GM12873 (cell line): Measurements from ENCODE around the gene TBL3.

ENCODE experiments used
- TF ChIP-seq, protein P1 (sequence below): IDR thresholded peaks from 2 replicates; pipeline ENCODE4 v1.5.1; 2012; ENCODE audit warnings: low read depth, mild to moderate bottlenecking, moderate library complexity, low read length, control low read depth; ENCODE audit not compliant: insufficient read depth; ENCODE audit errors: missing control alignments

TBL3 gene

DNA sequence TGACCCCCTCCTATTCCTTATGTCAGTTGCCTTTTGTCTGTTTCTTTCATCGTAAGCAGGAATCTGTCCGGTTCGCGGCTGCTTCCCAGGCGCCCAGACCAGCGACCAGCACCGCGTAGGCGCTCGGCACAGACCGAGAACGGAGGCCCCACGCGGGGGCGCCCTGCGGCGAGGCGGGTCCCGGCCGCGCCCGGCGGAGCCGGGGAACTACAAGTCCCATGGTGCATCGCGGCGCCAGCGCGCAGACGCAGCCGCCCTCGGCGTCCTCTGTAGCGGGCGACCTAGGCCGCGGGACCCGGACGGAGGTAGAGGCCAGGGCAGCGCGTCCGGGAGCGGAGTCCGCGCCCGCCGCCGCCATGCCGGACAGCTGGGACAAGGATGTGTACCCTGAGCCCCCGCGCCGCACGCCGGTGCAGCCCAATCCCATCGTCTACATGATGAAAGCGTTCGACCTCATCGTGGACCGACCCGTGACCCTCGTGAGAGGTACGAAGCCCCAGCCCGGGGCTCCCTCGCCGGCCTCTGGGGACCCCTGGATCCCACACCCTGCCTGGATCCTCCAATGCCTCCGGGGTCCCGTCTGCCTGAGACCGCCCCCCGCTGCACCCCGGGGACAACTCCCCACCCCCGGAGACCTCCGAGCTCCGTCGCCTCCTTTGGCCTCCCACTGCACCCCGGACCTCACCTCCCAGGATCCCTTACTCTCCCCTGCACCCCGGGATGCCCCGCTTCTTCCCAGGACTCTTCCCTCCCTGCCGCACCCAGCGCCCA, 12.4 kb upstream of the TBL3 start, which contains the start of gene NDUFB10:
TSS of gene NDUFB10 (plus strand) at position 270 of the 771 bp plus-strand sequence. CDS start at position 357, 87 bp downstream.
- TF ChIP-seq, protein P1, sequence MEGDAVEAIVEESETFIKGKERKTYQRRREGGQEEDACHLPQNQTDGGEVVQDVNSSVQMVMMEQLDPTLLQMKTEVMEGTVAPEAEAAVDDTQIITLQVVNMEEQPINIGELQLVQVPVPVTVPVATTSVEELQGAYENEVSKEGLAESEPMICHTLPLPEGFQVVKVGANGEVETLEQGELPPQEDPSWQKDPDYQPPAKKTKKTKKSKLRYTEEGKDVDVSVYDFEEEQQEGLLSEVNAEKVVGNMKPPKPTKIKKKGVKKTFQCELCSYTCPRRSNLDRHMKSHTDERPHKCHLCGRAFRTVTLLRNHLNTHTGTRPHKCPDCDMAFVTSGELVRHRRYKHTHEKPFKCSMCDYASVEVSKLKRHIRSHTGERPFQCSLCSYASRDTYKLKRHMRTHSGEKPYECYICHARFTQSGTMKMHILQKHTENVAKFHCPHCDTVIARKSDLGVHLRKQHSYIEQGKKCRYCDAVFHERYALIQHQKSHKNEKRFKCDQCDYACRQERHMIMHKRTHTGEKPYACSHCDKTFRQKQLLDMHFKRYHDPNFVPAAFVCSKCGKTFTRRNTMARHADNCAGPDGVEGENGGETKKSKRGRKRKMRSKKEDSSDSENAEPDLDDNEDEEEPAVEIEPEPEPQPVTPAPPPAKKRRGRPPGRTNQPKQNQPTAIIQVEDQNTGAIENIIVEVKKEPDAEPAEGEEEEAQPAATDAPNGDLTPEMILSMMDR, result peak; percentile 74

DNA sequence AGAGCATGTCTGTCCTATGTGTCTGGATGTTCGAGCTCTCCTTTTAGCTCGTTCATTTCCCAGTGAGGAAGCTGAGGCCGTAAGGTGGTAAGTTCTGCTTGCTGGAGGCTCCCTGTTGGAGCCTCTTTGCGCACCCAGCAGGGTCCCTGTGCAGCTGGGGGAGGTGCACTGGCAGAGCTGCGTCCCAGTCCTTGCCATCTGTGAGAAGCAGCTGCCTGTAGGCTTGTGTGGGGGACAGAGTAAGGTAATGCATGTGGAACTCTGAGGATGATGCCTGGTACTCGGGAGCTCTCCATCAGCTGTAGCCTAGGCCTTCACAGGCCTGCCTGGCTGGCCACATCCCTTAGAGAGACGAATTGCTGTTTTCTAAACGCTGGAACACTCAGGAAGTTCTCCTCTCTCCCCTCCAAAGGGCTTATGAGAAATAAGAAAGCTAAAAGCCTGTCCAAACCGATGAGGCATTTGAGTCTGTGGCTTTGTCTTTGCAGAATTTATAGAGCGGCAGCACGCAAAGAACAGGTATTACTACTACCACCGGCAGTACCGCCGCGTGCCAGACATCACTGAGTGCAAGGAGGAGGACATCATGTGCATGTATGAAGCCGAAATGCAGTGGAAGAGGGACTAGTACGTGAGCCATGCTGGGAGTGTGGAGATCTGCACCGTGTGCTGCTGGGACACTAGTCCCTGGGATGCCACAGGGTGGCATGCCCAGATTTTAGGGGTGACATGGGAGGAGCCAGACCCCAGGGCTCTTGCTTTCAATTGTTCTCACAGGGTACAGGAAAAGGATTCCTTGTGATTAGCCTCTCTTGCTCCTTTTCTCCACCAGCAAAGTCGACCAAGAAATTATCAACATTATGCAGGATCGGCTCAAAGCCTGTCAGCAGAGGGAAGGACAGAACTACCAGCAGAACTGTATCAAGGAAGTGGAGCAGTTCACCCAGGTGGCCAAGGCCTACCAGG, 10.9 kb upstream of the TBL3 start:
- TF ChIP-seq, protein P1, result no peak

DNA sequence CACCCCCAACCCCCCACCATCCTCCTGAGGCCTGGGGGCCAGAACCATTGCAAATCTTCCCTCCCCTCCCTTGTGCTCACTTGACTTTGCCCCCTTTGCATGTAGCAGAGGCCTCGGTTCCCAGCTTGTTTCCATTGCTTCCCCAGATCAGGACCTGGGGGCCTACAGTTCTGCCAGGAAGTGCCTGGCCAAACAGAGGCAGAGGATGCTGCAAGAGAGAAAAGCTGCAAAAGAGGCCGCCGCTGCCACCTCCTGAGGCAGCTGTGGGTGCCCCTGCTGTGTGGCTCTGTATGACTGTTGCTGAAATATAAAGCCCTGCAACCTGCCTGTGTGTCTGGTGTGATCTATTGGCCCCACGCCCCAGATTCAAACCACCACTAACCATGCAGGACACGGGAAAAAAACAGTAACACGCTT, 10.2 kb upstream of the TBL3 start:
- TF ChIP-seq, protein P1, result no peak

DNA sequence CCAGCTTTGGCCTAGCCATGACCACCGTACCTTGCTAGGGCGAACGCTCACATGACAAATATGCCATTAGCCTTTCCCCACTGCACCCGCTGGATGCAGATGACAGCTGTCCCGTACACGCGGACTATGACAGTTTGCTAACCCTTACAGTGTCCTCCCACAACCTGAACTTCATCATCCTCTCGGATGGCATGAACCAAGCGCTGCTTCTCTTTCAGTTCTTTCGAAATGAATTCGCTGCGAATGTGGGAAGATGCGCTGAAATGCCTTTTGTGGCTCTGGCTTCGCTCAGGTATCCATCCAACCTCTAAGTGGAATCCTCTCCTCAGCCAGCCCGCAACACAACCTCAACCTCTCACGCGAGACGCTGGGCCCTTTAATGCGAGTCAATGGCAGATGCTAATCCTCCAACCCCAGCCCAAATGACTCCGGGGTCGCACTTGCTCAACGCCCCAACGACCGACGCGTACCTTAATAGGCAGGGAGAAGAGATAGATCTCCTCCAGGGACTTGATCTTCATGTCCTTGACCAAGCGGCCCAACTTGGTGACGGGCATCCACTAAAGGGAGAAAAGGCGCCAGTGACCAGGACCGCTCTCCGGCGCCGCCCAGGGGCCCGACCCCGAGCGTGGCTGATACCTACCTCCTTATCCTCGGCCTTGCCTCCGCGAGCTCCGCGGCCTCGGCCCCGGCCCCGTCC, 7.9 kb upstream of the TBL3 start:
- TF ChIP-seq, protein P1, result peak; percentile 12

DNA sequence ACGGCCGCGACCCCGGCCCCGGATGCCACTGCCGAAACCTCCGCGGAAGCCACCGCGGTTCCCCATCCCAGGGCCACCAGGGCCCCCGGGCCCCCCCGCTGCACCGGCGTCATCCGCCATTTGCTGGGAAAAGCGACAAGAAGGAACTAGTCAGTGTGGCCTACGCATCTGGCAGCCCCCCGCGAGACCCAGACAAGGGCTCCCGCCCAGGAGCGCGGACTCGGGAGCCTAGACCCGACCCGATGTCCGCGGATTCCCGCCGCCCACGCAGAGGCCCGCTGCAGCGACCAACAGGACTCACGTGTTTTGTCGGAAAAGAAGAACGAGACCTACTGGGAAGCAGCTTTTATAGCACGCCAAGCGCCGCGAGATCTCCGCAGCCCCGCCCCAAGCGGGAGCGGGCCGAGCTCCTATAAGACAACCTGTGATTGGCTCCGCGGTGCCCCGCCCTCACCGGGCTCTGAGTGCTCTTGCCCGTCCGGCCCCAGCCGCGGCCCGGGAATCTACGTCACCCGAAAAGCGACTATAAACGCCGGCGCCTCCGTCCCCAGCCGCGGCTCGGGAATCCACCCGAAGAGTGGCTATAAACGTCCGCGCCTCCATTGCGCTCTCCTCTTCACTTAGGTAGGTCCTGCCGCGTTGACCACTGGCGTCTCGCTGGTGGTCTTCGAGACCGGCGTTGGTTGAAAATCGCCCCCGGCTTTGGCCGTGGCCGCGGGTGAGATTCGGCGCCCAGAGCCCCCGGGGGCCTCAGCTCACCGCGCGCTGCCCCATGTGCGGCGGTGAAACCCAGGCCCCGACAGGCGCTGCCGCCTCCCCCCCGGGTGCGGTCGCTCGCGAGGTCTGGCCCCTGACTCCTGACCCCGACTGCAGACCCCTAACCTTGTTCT, 7.1 kb upstream of the TBL3 start, which contains the start of gene RPS2:
TSS of gene RPS2 (minus strand) at position 321 of the 890 bp plus-strand sequence. CDS start at position 120, 201 bp downstream.
- TF ChIP-seq, protein P1, result no peak

DNA sequence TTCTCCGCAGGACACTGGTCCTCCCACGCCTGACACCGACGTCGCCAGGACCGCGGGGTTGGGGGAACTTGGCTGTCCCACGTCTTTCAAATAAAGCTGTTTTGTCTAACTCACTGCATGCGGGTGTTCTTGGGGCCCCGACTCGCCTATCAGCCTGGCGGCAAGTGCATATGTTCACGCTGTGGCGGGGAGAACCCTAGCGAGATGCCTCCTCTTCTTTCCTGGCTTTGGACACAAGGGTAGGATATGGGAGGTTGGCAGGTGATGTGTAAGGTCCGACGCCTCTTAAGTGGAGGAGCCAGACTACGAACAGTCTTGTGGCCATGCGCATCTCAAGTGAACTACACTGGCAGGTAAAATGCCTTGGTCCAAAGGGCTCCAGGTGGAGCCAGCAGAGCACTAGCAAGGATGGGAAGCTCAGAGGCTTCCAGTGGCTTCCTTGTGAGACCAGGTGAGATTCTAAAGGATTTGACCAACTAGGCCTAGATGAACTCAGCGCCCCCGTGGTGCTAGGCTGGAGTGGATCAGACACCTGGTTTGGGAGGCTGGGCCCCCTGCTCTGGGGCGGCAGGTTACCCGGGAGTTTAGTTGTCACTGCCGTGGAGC, 6.4 kb upstream of the TBL3 start:
- TF ChIP-seq, protein P1, result no peak
